SK-N-SH treated with all-trans-retinoic acid at 6 μM for 48 hours (cell line): Measurements from ENCODE around the gene NINJ1.

Source experiments
- ATAC-seq: fragments of 200-7000 bp; cut with Tn5 transposase; 3 replicates; pipeline ENCODE4 v1.9.1; 2020; ENCODE audit warnings: mild to moderate bottlenecking, moderate library complexity
- ARNTL ChIP-seq: fragments of 450-650 bp; formaldehyde crosslinking; IDR thresholded peaks from 2 replicates; pipeline ENCODE4 v1.5.0; 2020; ENCODE audit warnings: low read depth, mild to moderate bottlenecking, moderate library complexity, borderline replicate concordance
- BACH2 ChIP-seq: fragments of 250-450 bp; sonication (Bioruptor Pico); IDR thresholded peaks from 2 replicates; pipeline ENCODE4 v1.9.0; 2021; ENCODE audit warnings: mild to moderate bottlenecking, borderline replicate concordance
- CSDC2 ChIP-seq: fragments of 250-450 bp; sonication (Bioruptor Pico); IDR thresholded peaks from 2 replicates; pipeline ENCODE4 v1.5.0; 2020; ENCODE audit warnings: mild to moderate bottlenecking, moderate library complexity
- ESRRG ChIP-seq: fragments of 250-450 bp; sonication (Bioruptor Pico); IDR thresholded peaks from 2 replicates; pipeline ENCODE4 v1.6.1; 2021; ENCODE audit warnings: mild to moderate bottlenecking
- GLIS3 ChIP-seq: fragments of 250-450 bp; sonication (Bioruptor Pico); IDR thresholded peaks from 2 replicates; pipeline ENCODE4 v1.5.0; 2020; ENCODE audit warnings: mild to moderate bottlenecking, moderate library complexity
- OSR1 ChIP-seq: fragments of 250-450 bp; sonication (Bioruptor Pico); IDR thresholded peaks from 2 replicates; pipeline ENCODE4 v1.8.0; 2022; ENCODE audit warnings: moderate library complexity, mild to moderate bottlenecking, inconsistent platforms
- PPARA ChIP-seq: fragments of 250-450 bp; sonication (Bioruptor Pico); IDR thresholded peaks from 2 replicates; pipeline ENCODE4 v1.5.0; 2020; ENCODE audit warnings: mild to moderate bottlenecking, borderline replicate concordance
- RARB ChIP-seq: fragments of 250-450 bp; sonication (Bioruptor Pico); IDR thresholded peaks from 2 replicates; pipeline ENCODE4 v1.8.0; 2021; ENCODE audit warnings: mild to moderate bottlenecking, moderate library complexity
- SNAI2 ChIP-seq: fragments of 250-450 bp; sonication (Bioruptor Pico); IDR thresholded peaks from 2 replicates; pipeline ENCODE4 v1.5.0; 2020; ENCODE audit warnings: mild to moderate bottlenecking, moderate library complexity
- TCF4 ChIP-seq: fragments of 250-450 bp; sonication (Bioruptor Pico); IDR thresholded peaks from 2 replicates; pipeline ENCODE4 v1.8.0; 2021; ENCODE audit warnings: mild to moderate bottlenecking, moderate library complexity, borderline replicate concordance
- TOX ChIP-seq: fragments of 250-450 bp; sonication (Bioruptor Pico); IDR thresholded peaks from 2 replicates; pipeline ENCODE4 v1.8.0; 2021; ENCODE audit warnings: mild to moderate bottlenecking, moderate library complexity, borderline replicate concordance
- ZC3H10 ChIP-seq: fragments of 250-450 bp; sonication (Bioruptor Pico); IDR thresholded peaks from 2 replicates; pipeline ENCODE4 v1.5.1; 2021; ENCODE audit warnings: mild to moderate bottlenecking, moderate library complexity
- ZFP3 ChIP-seq: fragments of 250-450 bp; sonication (Bioruptor Pico); IDR thresholded peaks from 2 replicates; pipeline ENCODE4 v1.5.0; 2020; ENCODE audit warnings: mild to moderate bottlenecking, moderate library complexity
- ZFP30 ChIP-seq: fragments of 450-650 bp; formaldehyde crosslinking; IDR thresholded peaks from 2 replicates; pipeline ENCODE4 v1.5.0; 2022; ENCODE audit warnings: mild to moderate bottlenecking, moderate library complexity
- ZNF565 ChIP-seq: fragments of 450-650 bp; formaldehyde crosslinking; conservative IDR thresholded peaks from 2 replicates; pipeline ENCODE4 v1.5.0; 2020; ENCODE audit warnings: low read depth, mild to moderate bottlenecking, moderate library complexity
- ZNF70 ChIP-seq: fragments of 450-650 bp; formaldehyde crosslinking; IDR thresholded peaks from 2 replicates; pipeline ENCODE4 v1.5.0; 2020; ENCODE audit warnings: mild to moderate bottlenecking, moderate library complexity
- ZNF8 ChIP-seq: fragments of 450-650 bp; formaldehyde crosslinking; IDR thresholded peaks from 2 replicates; pipeline ENCODE4 v1.5.0; 2020; ENCODE audit warnings: mild to moderate bottlenecking, moderate library complexity
- TF ChIP-seq, protein P1 (sequence below): fragments of 250-450 bp; sonication (Bioruptor Pico); IDR thresholded peaks from 2 replicates; pipeline ENCODE4 v1.8.0; 2020; ENCODE audit warnings: mild to moderate bottlenecking, moderate library complexity, borderline replicate concordance
- TF ChIP-seq, protein P2 (sequence below): fragments of 250-450 bp; sonication (Bioruptor Pico); IDR thresholded peaks from 2 replicates; pipeline ENCODE4 v1.5.1; 2021; ENCODE audit warnings: mild to moderate bottlenecking, moderate library complexity
- TF ChIP-seq, protein P3 (sequence below): fragments of 250-450 bp; sonication (Bioruptor Pico); IDR thresholded peaks from 2 replicates; pipeline ENCODE4 v1.5.0; 2020; ENCODE audit warnings: mild to moderate bottlenecking, moderate library complexity

The NINJ1 gene

DNA sequence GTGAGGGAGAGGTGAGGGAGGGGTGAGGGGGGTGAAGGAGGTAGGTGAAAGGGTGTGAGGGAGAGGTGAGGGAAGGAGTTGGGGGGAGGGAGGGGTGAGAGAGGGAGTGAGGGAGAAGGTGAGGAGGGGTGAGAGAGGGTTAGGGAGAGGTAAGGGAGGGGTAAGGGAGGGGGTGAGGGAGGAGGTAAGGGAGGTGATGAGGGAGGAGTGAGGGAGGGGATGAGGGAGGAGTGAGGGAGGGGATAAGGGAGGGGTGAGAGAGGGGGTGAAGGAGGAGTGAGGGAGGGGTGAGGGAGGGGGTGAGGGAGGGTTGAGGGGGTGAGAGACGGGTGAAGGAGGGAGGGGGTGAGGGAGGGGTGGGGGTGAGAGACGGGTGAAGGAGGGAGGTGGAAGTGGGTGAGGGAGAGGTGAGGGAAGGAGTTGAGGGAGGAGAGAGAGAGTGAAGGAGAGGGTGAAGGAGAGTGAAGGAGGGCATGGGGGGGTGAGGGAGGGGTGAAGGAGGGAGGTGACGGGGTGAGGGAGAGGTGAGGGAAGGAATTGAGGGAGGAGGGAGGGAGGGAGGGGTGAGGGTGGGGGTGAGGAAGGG, 18.5 kb downstream of the NINJ1 start:
- no peak for TF ChIP-seq ZFP30 (CRISPR knock-in tag)
- no peak for TF ChIP-seq OSR1
- TF ChIP-seq BACH2 (CRISPR knock-in tag), result no peak
- no peak for TF ChIP-seq TCF4 (CRISPR knock-in tag)
- no peak for TF ChIP-seq PPARA
- TF ChIP-seq ARNTL (CRISPR knock-in tag), result no peak
- TF ChIP-seq, protein P1, sequence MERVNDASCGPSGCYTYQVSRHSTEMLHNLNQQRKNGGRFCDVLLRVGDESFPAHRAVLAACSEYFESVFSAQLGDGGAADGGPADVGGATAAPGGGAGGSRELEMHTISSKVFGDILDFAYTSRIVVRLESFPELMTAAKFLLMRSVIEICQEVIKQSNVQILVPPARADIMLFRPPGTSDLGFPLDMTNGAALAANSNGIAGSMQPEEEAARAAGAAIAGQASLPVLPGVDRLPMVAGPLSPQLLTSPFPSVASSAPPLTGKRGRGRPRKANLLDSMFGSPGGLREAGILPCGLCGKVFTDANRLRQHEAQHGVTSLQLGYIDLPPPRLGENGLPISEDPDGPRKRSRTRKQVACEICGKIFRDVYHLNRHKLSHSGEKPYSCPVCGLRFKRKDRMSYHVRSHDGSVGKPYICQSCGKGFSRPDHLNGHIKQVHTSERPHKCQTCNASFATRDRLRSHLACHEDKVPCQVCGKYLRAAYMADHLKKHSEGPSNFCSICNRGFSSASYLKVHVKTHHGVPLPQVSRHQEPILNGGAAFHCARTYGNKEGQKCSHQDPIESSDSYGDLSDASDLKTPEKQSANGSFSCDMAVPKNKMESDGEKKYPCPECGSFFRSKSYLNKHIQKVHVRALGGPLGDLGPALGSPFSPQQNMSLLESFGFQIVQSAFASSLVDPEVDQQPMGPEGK (CRISPR knock-in tag), result no peak
- TF ChIP-seq, protein P2, sequence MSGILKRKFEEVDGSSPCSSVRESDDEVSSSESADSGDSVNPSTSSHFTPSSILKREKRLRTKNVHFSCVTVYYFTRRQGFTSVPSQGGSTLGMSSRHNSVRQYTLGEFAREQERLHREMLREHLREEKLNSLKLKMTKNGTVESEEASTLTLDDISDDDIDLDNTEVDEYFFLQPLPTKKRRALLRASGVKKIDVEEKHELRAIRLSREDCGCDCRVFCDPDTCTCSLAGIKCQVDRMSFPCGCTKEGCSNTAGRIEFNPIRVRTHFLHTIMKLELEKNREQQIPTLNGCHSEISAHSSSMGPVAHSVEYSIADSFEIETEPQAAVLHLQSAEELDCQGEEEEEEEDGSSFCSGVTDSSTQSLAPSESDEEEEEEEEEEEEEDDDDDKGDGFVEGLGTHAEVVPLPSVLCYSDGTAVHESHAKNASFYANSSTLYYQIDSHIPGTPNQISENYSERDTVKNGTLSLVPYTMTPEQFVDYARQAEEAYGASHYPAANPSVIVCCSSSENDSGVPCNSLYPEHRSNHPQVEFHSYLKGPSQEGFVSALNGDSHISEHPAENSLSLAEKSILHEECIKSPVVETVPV, result no peak
- ATAC-seq, result no peak

DNA sequence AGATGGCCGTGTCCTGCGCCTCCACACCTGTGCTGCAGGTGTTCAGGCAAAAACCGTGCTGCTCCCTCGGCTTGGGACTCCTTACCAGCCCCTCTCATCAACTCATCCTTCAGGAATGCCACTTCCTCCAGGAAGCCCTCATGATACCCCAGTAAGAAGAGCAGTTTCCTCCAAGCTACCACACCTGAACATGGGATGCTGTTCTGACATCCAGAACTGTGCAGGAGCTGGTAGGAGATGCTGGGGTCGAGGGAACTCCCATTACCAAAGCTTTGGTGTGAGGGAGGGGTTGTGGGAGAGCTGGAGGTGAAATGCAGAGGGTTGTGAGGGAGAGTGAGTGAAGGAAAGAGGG, 19.1 kb downstream of the NINJ1 start:
- ATAC-seq, result no peak
- TF ChIP-seq CSDC2 (no peak), ZNF8 (CRISPR knock-in tag) (no peak), BACH2 (CRISPR knock-in tag) (no peak), PPARA (no peak), GLIS3 (CRISPR knock-in tag) (no peak), ZC3H10 (CRISPR knock-in tag) (no peak), ESRRG (CRISPR knock-in tag) (no peak), RARB (CRISPR knock-in tag) (no peak), ZFP3 (CRISPR knock-in tag) (no peak), SNAI2 (no peak), ZNF565 (no peak), OSR1 (no peak), TOX (CRISPR knock-in tag) (no peak)
- TF ChIP-seq, protein P1 (CRISPR knock-in tag), result no peak
- TF ChIP-seq, protein P3, sequence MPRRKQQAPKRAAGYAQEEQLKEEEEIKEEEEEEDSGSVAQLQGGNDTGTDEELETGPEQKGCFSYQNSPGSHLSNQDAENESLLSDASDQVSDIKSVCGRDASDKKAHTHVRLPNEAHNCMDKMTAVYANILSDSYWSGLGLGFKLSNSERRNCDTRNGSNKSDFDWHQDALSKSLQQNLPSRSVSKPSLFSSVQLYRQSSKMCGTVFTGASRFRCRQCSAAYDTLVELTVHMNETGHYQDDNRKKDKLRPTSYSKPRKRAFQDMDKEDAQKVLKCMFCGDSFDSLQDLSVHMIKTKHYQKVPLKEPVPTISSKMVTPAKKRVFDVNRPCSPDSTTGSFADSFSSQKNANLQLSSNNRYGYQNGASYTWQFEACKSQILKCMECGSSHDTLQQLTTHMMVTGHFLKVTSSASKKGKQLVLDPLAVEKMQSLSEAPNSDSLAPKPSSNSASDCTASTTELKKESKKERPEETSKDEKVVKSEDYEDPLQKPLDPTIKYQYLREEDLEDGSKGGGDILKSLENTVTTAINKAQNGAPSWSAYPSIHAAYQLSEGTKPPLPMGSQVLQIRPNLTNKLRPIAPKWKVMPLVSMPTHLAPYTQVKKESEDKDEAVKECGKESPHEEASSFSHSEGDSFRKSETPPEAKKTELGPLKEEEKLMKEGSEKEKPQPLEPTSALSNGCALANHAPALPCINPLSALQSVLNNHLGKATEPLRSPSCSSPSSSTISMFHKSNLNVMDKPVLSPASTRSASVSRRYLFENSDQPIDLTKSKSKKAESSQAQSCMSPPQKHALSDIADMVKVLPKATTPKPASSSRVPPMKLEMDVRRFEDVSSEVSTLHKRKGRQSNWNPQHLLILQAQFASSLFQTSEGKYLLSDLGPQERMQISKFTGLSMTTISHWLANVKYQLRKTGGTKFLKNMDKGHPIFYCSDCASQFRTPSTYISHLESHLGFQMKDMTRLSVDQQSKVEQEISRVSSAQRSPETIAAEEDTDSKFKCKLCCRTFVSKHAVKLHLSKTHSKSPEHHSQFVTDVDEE, result no peak
- TF ChIP-seq, protein P2, result no peak

DNA sequence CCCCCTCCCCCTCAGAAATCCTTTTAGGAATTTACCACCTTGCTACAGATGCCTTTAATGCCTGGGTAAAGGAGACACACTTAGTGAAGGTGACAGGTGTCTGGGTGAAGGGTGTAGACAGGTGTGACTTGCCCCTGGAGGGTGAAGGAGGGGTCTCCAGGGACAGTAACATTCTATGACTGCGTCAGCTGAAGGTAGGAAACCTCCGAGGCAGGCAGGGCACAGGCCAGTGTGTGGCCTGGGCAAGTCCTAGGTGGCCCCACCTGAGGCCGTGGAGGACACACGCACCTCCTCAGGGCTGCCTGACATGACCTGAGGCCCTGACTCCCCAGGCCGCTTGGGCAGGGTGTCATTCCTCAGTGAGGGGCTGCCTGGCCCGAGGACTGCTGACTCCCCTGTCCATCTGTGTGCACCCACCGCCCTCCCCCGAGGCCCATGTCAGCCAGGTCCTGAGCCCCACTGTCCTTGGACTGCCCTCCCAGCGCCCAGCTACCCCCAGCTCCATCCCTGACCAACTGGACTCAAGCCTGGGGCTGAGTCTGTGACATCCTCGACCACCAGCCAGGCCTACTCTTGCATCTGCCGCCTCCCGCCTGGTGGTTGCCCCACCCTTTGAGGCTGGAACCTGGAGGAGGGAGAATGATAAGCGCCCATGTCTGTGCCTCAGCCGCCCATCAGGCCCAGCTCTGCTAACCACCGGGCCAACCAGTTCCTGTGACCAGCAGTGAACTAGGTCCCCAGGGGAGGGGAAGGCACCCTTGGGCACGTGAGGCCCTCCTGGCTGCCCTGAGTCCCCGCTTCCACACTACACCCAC, 19.7 kb downstream of the NINJ1 start:
- no peak for ATAC-seq
- TF ChIP-seq, protein P3, result no peak
- no peak for TF ChIP-seq CSDC2
- no peak for TF ChIP-seq ZFP30 (CRISPR knock-in tag)
- no peak for TF ChIP-seq ZNF565
- TF ChIP-seq TCF4 (CRISPR knock-in tag), result no peak
- TF ChIP-seq, protein P1 (CRISPR knock-in tag), result no peak
- no peak for TF ChIP-seq ZNF8 (CRISPR knock-in tag)
- TF ChIP-seq ZNF70, result no peak
- TF ChIP-seq GLIS3 (CRISPR knock-in tag), result no peak
- TF ChIP-seq SNAI2, result no peak
- no peak for TF ChIP-seq OSR1
